Heart left ventricle (tissue), 13 donors: Measurements from ENCODE around the gene ZNF516.

ENCODE experiments used
- CTCF ChIP-seq, 12 donors: fragments of 200-600 bp; sonication (generic) in 4 of 12; IDR thresholded peaks; one replicate each; pipeline versions ENCODE4 v1.5.0 to v1.8.0; 2018 to 2022; ENCODE audit warnings: antibody characterized with exemption in 12 of 12, mild to moderate bottlenecking in 5 of 12
- POLR2A ChIP-seq, 2 donors: fragments of 450-650 bp; IDR thresholded peaks; one replicate each; pipeline ENCODE4 v1.6.1; 2017; ENCODE audit warnings: antibody characterized with exemption in 2 of 2, mild to moderate bottlenecking in 2 of 2, moderate library complexity in 2 of 2
- donor health status: ischemic (EF 13 %, LVEDD 7.1; RV severe dilation, severe dysfunction).
- donor health status: DM: no; HTN: yes; CAD: no.
- donor health status: DM: no; HTN: no; CAD: no.
- donor health status: ischemic (EF 25% LVEDD 6.9; RV normal size, moderate dysfunction).
- donor health status: ischemic (EF 25% LVEDD 5.7; RV mildly dilated, moderate dysfunction).
- donor health status: ischemic (EF 35%, LVEDD 5.7; RV mildly dilated, moderate dysfunction).
- donor health status: nonischemic (EF 11% LVEDD 7.7; RV severe dilation, severe dysfunction).
- donor health status: DM: yes; HTN: yes; CAD: no.
- donor health status: PGD.
- donor health status: ischemic (EF 29% LVEDD 5.4; RV normal size, mild dysfunction).
- donor health status: nonischemic (EF 23%, LVEDD 6.1; RV moderate dilation, normal function).

GRCh38 chr18:76390452-76391035, 104.5 kb downstream of the ZNF516 start:
- TF ChIP-seq CTCF (IDR thresholded peaks at IDR 0.05) (no peak), POLR2A (IDR thresholded peaks at IDR 0.05) (no peak)
